Daoy (cell line): ENCODE measurements around the gene ZDHHC9. TPM values are rescaled to one million over a fixed set of nuclear protein-coding genes. Genes with fewer than 3 reads are reported as not detected.
"Not testable (repeated sequence)": the region's sequence is repeated elsewhere in the genome, so short reads cannot be mapped to it uniquely, and the experiment has no call there.

Experiments
- DNase-seq: peaks from one replicate; pipeline ENCODE4 v3.0.0-alpha.2; 2015; ENCODE audit warnings: low read depth
- total RNA-seq: library from RNA; depleted of rRNA; stranded (reverse); fragments of >200 nt; shearing (Covaris generic); gene quantifications from 2 replicates; pipeline ENCODE4 v1.2.3, GENCODE V29; 2014; rRNA removed

Gene ZDHHC9
- total RNA-seq = 12.8 and 14.5 TPM in 2 replicates

DNA sequence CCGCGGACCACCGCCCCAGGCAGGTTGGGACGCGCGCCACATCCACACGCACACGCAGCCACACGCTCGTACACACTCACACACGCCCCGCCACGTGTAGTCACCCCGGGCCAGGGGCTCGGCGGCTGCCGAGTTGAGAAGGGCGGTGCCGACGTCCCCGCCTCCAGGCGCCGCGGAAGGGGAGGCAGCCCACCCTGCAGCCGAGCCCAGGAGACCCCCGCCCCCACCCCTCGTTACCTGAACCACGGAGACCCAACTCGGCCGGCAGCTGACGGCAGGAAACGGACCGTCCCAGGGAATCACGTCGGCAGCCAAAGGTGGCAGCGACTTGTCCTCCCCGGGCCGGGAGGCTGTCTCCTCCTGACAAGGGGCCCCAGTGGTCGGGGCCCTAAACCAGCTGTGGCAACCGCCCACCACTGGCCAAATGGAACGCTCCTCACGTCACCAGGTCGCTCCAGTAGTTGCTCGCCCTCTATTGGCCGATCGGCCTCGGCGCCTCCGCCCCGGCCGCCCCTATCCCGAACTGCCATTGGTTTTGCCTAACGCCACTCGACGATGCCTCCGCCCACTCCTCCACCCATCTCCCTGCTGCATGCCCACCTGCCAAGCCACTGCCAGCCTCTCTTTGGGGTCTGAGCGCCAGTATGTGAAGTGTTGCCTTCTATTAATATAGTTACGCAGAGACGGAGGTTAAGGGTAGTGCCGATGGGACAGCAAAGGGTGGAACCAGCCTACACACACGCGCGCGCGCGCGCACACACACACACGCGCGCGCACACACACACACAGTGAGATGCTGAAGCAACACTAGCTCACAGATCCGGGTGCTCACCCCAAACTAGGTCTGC, at the start of gene ZDHHC9:
ZDHHC9 (minus strand) TSS at position 428 of the 848 bp plus-strand sequence. CDS start 1,941 bp downstream, outside the sequence.
- DNase-seq = peak; percentile 89

DNA sequence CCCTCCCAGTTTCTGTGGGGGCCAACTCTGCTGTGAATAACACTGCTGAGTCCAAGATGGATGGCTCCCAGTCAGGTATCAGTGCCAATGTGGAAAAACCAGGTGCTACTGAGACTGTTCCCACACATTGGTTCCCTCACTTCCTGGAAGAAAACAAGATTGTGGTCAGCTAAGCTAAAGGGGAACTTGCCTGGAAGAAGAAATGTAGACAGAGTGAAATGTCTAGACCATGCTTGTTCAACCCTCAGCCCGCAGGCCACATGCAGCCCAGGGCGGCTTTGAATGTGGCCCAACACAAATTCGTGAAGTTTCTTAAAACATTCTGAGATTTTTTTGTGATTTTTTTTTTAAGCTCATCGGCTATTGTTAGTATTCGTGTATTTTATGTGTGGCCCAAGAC, 33.7 kb upstream of the ZDHHC9 start:
- DNase-seq = no peak

DNA sequence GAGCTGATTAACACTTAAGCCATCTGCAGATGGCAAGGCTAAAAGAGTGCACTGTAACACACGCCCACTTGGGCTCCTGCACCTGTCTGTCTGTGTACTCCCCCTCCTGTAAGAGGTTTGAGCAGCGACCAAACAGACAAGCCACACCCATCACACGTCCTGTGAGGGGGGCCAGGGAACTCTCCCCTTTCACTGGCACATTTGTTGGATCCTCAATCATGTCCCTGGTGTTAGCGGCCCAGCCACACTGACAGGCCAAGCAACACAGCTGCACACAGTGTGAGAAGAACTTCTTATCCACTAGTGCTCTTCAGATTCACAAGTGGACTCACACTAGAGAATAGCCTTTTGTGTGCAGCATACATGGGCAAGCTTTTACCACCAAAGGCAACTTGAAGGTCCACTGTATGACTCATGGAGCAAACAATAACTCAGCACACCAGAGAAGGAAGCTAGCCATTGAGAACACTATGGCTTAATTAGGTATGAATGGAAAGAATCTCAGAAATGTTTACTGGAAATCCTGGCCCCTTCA, 33.2 kb upstream of the ZDHHC9 start:
- peak; percentile 20 for DNase-seq

DNA sequence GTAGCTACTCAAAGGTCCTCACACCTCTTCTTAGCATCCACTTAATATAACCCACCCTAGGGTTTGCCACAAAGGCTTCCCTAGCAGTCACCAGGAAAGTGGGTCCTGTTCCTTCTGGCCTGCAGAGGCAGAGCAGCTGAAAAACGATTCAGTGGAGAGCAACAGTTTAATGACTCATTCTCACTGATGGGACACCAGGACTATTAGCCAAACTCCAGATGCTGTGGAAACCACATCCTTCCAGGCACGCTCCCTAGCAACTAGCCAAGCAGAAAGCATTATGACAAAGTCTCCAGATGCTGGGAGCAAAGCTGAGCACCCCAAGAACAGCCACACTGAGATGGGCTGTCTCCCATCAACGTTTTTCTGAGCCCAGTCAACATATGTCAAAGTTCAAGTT, 32.0 kb upstream of the ZDHHC9 start:
- peak; percentile 65 for DNase-seq

DNA sequence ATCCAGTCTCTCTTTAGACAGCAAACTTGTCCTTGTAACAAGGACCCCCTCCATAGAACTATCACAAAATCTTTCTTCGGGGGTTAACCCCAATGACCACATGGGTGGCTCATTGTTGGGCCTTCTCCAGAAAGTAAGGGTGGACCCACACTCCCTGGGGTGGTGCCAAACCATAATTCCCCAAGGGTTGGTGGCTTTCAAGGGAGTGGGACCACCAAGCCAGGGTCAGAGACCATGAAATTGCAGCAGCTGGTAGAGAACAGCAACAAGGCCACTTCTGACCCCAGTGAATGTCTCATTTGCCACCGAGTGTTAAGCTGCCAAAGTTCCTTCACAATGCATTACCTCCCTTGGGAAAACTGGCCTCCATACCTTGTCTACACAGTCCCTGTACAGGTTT, 28.8 kb upstream of the ZDHHC9 start:
- no peak for DNase-seq

DNA sequence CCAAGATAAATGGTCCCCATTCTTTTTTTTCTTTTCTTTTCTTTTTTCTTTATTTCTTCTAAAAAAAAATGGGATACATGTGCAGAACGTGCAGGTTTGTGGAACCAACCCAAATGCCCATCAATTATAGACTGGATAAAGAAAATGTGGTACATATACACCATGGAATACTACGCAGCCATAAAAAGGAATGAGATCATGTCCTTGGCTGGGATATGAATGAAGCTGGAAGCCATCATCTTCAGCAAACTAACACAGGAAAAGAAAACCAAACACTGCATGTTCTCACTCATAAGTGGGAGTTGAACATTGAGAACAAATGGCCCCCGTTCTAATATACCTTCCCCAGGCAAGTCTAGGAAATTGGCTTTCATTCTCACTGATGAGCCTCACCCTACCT, 22.6 kb upstream of the ZDHHC9 start:
- not testable (repeated sequence) for DNase-seq

DNA sequence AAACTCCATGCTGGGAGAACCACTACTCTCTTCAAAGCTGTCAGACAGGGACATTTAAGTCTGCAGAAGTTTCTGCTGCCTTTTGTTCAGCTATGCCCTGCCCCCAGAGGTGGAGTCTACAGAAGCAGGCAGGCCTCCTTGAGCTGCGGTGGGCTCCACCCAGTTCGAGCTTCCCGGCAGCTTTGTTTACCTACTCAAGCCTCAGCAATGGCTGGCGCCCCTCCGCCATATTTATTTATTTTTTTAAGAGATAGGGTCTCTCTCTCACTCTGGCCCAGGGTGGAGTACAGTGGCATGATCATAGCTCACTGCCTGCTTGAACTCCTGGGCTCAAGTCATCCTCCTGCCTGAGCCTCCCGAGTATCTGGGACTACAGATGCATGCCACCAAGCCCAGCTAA, 15.4 kb upstream of the ZDHHC9 start:
- not testable (repeated sequence) for DNase-seq

DNA sequence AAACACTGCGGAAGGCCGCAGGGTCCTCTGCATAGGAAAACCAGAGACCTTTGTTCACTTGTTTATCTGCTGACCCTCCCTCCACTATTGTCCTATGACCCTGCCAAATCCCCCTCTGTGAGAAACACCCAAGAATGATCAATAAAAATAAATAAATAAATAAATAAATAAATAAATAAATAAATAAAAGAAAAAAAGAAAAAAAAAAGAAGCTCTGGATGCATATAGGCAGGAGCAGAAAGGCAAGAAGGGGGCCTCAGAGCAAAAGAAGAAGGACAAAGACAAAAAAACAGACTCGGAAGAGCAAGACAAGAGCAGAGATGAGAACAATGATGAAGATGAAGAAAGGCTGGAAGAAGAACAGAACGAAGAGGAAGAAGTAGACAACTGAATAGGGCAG, 8.1 kb upstream of the ZDHHC9 start:
- DNase-seq = not testable (repeated sequence)

DNA sequence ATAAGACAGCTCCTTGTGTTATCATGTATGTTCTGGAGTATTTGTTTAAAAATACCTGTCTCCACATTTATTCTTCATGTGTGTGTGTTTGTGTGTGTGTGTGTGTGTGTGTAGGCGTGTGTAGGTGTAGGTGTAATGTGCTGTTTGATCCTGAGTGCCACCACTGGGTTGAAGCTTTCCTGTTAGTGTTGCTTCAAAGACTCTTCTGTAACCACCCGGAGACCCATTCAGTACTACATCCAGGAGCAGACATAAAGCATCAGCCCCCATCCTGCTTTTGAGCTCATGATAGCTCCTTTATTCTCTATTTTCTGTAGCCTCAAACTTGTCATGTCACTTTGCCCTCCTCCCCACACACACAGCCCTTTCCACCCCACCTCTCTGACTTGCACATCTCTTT, 3.0 kb upstream of the ZDHHC9 start:
- DNase-seq = no peak

DNA sequence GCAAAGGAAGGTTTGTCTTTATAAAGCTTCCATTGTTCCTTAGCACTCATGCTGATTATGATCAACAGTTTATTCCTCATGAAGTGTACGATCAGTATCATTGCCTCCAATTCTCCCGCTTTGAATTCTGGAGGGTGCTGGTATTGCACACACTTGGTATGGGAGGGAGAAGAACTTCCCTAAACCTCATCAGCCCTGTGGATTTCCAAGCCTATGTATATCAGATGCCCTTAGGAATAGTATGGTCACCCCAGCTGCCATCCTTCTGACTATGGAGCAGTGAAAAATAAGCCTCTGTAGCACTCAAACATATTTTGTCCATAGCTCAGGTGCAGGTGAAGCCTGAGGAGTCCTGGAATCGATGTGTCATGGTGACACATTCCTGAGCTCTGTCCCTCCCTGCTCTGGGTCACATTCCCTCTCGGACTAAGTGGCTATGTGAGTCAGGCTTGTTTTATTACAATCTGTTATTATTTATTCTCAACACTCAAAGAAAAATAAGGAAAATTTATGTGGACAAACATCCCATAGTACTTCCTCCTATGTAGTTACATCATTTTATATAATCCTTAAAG, 2.0 kb upstream of the ZDHHC9 start:
- no peak for DNase-seq

DNA sequence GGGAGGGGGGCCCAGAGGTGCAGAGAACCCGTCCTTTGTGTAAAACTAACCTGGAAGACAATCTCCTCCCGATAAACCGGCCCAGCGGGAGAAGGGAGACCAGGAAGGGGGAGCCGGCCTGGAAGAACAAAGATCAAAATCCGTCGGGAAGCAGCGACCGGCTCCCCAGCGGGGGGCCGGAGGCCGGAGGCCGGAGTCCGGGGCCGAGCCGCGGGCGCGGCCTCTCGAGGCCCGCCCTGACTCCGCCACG, 552 bp downstream of the ZDHHC9 start:
- no peak for DNase-seq

DNA sequence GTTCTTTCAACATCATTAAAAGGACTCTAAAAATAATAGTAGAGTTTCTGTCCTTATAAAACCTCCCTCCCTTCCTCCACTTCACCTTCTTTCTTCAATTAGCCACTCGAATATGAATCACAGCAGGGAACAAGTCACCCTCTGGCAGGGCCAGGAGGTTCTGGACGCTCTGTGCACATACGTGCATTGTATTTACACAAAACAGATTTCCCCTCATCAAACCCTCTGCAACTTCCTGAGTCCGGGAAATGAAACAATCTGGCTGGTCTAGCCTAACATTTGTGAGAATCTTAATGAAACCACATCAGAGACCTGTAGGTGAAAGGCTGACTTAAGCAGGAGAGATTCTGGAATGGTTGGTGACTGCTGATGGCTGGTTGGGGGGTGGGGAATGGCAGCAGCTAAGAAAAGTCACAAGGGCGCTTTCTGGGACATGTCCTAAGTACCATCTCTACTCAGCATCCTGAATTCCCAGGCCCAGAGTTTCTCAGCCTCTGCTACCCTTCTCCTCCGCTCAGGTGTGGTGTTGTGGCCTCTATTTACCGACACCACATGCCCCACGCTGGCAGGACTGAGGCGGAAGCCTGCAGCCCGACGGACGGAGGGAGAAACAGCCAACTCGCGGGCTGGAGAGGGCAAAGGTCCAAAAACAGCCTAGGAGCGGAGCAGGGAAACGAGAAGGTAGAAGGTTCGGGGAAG, 1.0 kb downstream of the ZDHHC9 start:
- DNase-seq = peak; percentile 15

DNA sequence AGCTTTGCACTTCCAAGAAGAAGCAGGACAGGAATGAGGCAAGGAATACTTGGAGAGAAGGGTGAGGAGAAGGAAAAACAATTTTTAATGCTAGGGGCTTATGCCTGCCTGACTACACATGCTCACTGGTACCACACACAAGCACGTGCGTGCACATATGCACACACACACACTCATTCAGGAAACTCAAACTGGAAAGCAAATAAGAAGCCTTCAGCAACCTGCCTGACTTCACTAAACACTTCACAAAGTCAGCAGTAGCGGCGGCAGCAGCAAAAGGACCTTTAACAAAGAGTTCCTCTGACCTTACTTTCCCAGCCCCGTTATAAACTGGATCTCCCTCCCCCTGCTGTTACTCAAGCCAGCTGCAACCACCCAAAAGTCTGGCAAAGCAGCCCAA, 3.3 kb downstream of the ZDHHC9 start:
- DNase-seq = no peak

DNA sequence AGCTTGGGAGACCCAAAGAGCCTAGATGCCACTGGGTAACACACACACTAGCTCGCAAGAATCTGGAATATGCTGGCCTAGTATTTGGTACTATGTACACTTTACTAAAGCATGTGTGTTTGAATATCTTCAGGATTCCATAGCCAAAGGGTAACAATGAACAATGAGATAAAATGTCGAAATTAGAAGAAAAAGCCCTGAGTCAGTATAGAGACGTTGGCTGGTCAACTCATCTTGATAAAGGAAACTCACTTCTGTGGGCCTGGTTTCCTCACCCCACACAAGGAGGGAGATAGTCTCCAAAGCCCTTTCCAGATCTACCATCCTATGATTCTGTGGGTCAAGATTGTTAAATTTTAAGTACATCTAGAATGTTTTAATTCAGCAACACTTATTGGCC, 6.9 kb downstream of the ZDHHC9 start:
- no peak for DNase-seq

DNA sequence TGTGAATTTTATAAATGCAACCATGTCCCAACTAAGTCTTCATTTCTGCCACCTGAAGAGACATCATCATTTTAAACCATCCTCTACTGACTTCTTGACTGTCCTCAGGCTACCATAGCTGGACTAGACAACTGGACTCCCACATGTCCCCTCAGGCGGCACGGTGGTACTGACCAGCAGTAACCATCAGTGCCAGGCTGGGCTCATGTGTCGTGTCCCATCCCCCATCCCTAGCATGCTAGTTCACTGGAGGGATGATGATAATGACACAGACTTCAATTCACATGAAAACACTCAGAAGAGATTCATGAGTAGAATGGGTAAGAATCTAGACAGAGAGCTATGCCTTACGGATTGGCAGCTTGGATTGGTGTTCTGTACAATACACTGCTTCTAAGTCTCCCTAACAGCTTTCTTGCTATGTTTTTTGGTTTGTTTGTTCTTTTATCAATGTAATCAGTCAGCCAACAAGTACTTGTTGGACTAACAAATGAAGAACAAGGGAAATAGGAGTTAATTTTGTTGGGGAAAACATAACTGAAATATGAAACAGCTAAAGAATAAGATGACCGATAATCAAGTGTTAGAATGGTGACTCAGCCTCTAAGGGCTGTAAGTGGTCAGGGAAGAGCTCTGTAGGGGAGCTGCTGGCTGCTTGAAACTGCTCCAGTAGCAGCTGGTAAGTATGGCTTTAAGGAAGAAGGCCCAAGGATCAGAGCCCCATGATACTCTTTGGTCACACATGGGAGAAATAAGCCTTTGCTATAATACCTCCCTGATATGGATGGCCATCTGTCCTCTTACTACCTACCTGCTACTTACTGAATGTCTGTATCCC, 10.3 kb downstream of the ZDHHC9 start:
- peak; percentile 44 for DNase-seq

DNA sequence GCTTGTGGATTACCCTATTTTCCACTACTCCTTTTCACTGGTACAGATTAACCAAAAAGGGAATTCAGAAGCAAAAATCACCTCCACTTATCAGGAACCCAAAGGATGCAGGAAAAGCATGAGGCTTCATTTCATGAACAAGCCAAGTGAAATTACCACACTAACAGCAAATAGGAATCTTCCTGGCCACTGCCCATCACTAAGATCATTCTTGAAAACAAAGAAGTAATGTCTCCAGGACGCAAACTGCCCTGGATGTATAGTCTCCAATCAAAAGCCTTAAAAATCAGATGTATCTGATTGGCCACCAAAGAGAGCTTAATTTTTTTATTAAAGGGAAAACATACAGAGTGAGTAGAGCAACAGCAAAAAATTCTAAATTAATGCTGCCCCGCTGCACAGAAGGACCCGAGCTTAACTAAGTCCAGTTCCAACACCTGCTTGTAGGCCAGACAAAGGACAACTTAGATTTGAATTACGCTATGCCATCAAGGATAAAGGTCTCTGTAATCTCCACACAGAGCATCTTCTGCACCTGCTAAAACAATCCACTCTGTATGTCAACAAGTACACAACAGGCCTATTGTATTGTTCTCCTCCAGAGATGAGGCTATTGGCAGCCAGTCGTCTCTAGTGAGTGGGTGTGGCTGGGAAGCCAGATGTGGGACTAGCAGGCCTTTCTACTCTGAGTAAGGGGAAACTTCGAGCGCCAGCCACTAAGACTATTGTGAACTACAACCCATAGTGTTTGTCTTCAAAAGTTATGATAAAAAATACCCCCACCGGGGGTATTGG, 12.4 kb downstream of the ZDHHC9 start:
- no peak for DNase-seq

DNA sequence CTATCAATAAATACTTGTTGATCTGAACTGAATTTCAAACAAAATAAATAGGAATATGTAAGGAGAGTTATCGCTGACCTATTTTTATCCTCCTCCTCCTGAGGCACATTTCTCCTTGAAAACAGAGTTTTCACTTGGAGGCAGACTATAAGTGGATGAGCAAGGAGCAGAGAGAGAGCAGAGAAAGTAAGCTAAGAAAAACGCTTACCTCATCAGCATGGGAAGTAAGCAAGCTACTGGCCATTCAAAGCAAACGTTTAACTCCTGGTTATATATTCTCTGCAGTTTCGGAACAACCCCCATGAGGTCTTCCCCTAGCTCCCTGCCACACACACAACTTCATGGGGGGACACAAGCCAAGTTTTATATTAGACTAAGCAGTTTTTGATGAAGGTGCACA, 13.2 kb downstream of the ZDHHC9 start:
- DNase-seq = no peak

DNA sequence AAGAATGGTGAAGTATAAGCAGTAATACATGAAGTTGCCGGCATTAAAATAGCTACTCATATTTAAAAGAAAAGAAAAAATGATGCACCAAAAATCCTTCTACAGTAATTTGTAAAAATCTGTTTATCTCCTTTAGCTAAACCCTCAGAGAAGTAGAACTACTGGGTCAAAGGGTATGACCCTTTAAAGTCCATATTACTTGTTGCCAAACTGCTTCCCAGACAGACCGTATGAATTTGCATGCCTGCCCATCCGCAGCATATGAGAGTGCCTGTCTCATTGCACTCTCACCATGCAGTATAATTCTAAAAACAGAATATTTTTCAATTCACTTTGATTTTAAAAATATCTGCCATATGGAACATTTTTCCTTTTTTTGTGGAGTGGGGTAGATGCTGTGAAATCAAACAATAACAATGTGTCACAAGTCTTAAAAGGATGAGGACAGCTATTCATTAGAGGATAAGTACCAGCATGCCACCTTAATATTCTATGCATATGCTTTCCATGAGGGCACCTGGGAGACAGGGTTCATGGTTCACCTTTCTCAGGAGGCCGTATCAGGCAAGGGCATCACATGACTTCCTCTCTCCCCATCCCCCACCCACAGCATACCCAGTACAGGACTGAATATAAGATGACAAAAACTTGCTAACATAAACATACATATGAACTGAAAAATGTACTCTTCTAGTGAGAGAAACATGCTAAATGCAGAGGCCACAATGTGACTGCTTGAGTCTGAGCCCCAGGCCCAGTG, 17.8 kb downstream of the ZDHHC9 start:
- DNase-seq = no peak

DNA sequence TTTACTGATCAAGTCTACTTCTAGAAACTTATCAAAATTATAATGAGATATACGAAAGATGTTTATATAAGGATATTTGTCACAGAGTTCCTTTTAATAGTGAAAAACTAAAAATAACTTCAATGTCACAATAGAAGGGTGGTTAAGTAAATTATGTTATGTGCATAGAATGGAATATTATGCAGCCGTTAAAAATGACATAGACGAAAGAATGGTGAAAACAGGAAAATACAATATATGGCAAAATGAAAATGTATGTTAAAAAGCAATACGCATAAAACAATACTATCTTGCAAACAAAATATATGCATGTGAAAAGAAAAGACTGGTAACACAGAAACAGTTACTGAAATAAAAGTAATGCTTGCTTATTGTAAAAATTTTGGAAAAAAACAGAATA, 19.1 kb downstream of the ZDHHC9 start:
- DNase-seq = no peak

DNA sequence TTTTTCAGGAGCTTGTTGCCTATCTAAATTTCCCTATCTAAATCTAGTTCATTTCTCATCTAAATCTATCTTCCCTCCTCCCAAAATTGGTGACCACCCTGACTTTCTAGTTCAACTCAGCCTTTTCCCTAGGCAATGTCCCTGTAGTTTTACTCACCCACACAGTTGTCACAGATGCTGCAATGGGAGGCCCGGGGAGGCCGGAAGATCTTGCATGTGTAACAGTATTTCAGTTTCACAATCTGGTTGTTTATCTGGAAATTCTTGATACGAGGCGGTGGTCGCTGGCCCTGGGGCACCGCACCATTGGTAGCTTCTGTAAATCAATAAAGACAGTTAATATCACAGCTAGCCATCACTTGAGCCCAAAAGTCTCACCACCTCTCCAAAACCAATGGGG, 20.2 kb downstream of the ZDHHC9 start:
- DNase-seq = no peak
